NCI-H345 (cell line): ENCODE data around the gene MRPL3.

Experiments
- DNase-seq: peaks from one replicate; lab custom pipeline; 2025; lab: John Stamatoyannopoulos, UW

Gene MRPL3

DNA sequence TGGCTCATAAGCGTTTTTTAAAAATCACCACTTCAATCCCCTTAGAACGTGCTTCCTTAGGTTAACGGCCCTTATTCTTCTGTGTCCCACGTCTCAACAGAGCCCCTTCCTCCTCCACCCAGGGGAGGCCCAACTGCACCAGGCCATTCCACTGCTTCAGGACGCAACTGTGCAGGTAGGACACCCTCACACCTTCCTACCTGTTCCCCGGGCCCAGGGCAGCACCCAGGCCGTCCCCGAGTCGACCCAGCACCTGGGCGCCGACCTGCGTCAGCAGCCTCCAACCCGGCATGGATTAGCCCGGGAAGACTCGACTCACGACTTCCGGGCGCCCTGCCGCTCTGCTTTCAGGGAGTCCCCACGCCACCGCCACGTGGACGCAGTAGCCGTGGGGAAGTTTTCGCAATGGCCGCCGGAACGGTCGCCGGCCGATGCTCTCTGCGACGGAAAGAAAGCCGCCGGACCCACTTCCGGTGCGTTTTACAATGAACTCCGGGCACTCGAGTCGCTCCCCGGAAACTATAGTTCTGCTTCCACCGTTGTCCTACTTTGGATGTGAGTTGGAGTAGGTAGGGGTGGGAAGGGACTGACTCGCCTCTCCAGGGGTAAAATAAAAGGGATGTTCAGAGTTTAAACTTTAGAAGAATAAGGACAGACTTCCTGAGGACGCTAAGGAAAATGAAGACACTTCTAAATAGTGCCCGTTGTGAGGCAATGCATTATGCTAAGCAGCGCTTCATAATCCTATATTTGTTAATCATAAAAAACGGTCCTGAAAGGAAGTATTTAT, at the start of gene MRPL3:
TSS of gene MRPL3 (minus strand) at position 442 of the 790 bp plus-strand sequence. CDS start at position 292, 150 bp downstream.
- DNase-seq, result peak; percentile 87

- DNase-seq, result no peak
Measured at GRCh38 chr3:131551761-131552160, 49.0 kb upstream of the MRPL3 start.

- no peak for DNase-seq
Measured at GRCh38 chr3:131550562-131551465, 48.0 kb upstream of the MRPL3 start.

DNA sequence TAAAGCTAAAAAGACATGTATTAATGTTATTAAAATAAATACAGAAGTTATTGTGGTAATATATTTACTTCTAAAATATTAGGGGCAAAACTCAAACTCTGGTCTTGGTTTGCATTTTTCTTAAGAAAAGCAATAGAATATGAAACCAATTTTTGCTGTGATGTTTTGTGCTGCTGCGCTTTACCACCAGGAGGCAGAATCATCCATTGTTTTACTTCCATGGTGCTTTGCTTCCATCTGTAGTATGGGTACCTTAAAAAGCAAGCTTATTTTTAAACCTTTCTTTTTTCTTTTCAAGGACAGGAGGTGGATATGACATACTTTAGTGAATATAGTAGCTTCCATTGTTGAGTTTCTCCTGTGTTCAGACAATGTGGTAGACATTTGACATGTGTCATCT, 46.6 kb upstream of the MRPL3 start:
- DNase-seq, result no peak

DNA sequence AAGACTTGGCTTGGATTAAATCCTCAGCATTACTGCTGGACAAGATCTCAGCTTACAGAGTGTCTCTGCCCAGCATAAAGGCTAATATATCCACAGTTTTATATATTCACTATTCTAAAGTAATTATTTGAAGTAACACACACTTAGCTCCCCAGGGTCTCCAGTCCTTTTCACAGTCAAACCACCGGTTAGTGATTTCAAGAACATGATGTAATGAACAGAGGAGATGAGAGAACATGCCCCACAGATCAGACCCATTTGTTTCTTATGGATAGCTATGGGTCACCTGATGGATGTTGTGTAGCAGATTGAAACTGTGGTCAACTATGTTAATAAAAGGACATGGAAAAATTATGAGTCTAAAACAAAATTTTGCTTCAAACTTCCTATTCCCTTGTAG, 44.8 kb upstream of the MRPL3 start:
- no peak for DNase-seq

DNA sequence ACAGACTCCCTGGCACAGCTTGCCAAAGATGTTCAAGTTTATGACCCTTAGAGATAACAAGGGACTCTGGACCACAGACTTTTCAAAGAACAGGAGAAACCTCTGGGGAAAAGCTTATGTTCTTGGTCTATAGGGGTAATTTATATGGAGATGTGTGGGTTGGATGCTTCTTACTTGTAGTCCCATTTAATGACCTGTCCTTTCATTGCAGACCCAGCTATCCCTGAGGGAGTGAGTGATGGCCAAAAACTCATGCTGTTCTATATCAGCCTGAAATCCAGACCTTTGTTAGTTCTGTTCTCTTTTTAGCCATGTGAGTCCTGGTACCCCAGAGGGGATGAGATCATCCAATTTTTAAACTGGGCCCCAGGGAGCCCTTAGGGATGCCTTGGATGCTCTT, 43.7 kb upstream of the MRPL3 start:
- DNase-seq, result no peak

- DNase-seq, result no peak
Measured at GRCh38 chr3:131544557-131544956, 41.8 kb upstream of the MRPL3 start.

DNA sequence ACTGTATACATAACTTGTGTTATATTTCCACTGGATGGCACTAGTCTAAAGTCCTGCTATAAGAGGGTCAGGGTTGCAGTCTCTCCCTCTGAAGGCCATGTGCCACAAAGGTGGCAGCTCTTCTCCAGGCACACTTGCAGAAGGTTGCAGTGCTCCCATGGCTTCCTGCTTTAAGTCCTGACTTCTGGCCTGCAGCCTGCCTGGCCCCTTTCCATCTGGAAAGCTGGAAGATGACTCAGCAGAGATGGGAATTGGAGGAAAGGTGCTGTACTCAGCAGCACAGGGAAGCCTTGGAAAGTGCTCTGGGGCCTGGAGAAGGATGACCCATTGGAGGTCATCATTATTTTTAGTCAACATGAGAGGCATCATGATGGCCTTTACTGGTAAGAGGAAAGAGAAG, 40.9 kb upstream of the MRPL3 start:
- DNase-seq, result no peak

- DNase-seq, result no peak
Measured at GRCh38 chr3:131541288-131541687, 38.5 kb upstream of the MRPL3 start.

- no peak for DNase-seq
Measured at GRCh38 chr3:131540821-131541220, 38.0 kb upstream of the MRPL3 start.

DNA sequence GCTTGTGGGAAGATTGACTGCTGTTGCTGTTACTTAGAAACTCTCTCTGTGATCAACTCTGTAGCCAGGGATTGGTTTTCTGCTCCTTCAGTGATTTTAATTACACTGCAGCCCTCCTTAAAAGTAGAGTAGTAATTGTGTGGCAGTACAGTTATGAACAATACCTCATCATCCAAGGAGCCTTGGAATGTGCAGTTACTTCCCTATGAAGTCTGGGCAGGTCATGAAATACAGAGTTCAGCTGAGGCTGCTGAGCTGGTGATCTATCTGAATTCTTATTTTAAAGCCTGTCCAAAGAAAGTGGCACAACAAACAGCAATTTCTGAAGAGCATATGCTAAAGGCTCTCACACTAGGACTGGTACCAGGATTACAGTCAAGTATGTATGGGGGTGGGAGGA, 37.4 kb upstream of the MRPL3 start:
- DNase-seq, result no peak

- no peak for DNase-seq
Measured at GRCh38 chr3:131538968-131539367, 36.2 kb upstream of the MRPL3 start.

- no peak for DNase-seq
Measured at GRCh38 chr3:131537531-131537930, 34.8 kb upstream of the MRPL3 start.

GRCh38 chr3:131535596-131535995, 32.8 kb upstream of the MRPL3 start:
- no peak for DNase-seq

DNA sequence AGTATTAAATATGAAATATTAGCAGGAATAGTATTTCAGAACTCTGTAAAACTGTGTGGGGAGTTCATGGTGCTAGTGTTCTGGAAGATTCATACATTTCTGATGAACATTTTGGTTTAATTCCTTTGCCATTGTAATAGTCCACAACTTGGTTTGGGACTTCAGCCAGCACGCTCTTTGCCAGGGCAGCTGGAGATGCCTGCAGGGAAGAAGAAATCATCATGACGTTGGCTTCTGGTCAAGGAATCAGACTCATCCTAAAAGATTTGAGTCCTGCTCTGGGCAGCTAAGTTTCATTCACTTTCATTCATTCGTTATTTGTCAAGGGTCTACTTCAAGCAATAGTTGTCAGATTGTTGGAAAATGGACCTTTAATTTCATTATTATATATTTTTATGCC, 32.4 kb upstream of the MRPL3 start:
- no peak for DNase-seq

GRCh38 chr3:131532645-131533044, 29.9 kb upstream of the MRPL3 start:
- DNase-seq, result no peak

GRCh38 chr3:131530843-131531242, 28.1 kb upstream of the MRPL3 start:
- no peak for DNase-seq

GRCh38 chr3:131530388-131530787, 27.6 kb upstream of the MRPL3 start:
- DNase-seq, result no peak

GRCh38 chr3:131526801-131527347, 24.1 kb upstream of the MRPL3 start:
- DNase-seq, result no peak

DNA sequence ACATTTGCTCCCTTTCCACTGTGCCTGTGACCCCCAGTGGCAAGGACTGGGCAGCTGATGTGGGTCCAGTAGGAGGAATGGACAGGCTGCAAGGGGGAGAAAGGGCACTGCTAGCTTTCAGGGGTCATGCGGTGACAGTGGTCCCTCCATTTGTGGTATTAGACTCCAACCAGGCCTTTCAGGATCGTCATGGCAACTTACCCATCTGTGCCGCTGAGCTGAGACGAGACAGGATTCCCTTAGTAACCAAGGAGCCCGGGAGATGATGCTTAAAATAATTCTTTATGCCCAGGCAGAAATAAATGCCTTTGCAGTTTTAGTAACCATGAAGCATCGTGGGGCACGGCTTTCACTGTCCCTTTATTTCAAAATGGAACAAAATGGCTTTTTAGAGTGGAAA, 15.9 kb upstream of the MRPL3 start:
- no peak for DNase-seq

- no peak for DNase-seq
Measured at GRCh38 chr3:131505421-131505820, 2.6 kb upstream of the MRPL3 start.

GRCh38 chr3:131503320-131503635, 507 bp upstream of the MRPL3 start:
- DNase-seq, result no peak

DNA sequence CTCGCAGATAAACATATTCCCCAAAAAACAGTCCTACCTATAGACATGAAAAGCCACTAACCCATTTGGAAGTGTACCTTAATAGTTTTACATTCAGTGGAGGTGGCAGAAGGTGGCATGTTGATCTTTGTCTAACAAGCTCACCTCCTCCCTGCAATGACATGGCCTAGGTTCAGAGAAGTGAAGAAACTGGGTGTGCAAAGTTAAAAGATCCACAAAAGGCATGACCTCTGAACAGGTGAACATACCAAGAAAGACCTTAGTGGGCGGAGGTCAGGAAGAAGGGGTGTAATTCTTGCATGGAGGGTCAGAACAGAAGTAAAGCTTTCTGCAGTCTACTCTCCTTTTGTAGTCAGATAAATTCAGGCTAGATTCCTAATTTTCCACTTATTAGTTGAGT, 822 bp downstream of the MRPL3 start:
- DNase-seq, result no peak
